Lower leg skin (tissue), 4 donors: ENCODE data around the gene AMOTL2. TPM values are rescaled to one million over a fixed set of nuclear protein-coding genes. Genes with fewer than 3 reads are reported as not detected.
A peak's percentile ranks its signal among the peaks of the same experiment; 100 is the strongest.

Source experiments
- DNase-seq, 2 donors: peaks; one replicate each; pipeline ENCODE4 v3.0.0-alpha.2; 2019; ENCODE audit warnings: low spot score in 2 of 2
- H3K4me3 ChIP-seq: fragments of 200-600 bp; sonication (generic); 2 replicates; pipeline ENCODE4 v1.5.1; 2017; ENCODE audit warnings: mild to moderate bottlenecking, low read depth; ENCODE audit not compliant: poor library complexity, severe bottlenecking
- CTCF ChIP-seq, 3 donors: fragments of 450-650 bp; IDR thresholded peaks; one replicate each; pipeline ENCODE4 v1.5.1; 2016; ENCODE audit warnings: antibody characterized with exemption in 3 of 3, mild to moderate bottlenecking in 3 of 3, moderate library complexity in 2 of 3
- POLR2A ChIP-seq, 2 donors: fragments of 450-650 bp; IDR thresholded peaks; one replicate each; pipeline ENCODE4 v1.6.1; 2016 to 2017; ENCODE audit warnings: antibody characterized with exemption in 2 of 2, mild to moderate bottlenecking in 1 of 2, moderate library complexity in 1 of 2
- WGBS, 2 donors: methylation state at CpG; one replicate each; pipeline ENCODE4 v1.1.5; 2018; 5-methylcytosine and 5-hydroxymethylcytosine counted together
- intact Hi-C: fragments of 100-400 bp; cut with DNase I; formaldehyde crosslinking; loops from one replicate; pipeline ENCODE4 v1.15.0; 2023; ENCODE audit warnings: low total_unique reads
- total RNA-seq, 4 donors: library from RNA; depleted of rRNA; stranded (reverse); fragments of >200 nt; gene quantifications; one replicate each; pipeline ENCODE4 v1.1.0, GENCODE V29; 2016

AMOTL2 gene
- total RNA-seq, 4 donors from 2014 or later = 97.1 to 151 (median 120) TPM

GRCh38 chr3:134375582-134376384 is 1.5 kb upstream of the AMOTL2 start:
- DNase-seq = peak in 1 of 2 donors; percentile 84
- WGBS, 2 donors = 85 to 93% methylated on average over 8 of the region's 8 CpGs
- intact Hi-C loops = loop anchor here (10.0 kb wide), 1 partner anchor 99 kb away; no protein-coding TSS in a partner anchor
- TF ChIP-seq CTCF (IDR thresholded peaks at IDR 0.05) (no peak), POLR2A (IDR thresholded peaks at IDR 0.05) (no peak)
- no peak overlapping the region for H3K4me3 ChIP-seq

GRCh38 chr3:134374791-134375581 is 739 bp upstream of the AMOTL2 start:
- intact Hi-C loops = loop anchor here (10.0 kb wide), 1 partner anchor 100 kb away; no protein-coding TSS in a partner anchor
- TF ChIP-seq CTCF (IDR thresholded peaks at IDR 0.05) (no peak), POLR2A (IDR thresholded peaks at IDR 0.05) (no peak)
- WGBS, 2 donors = 7% methylated on average over 27 to 30 of the region's 30 CpGs
- peak overlapping the region; percentile 79 for H3K4me3 ChIP-seq
- DNase-seq = peak in 1 of 2 donors; percentile 86

- TF ChIP-seq POLR2A (IDR thresholded peaks at IDR 0.05) = no peak
- no peak for TF ChIP-seq CTCF (IDR thresholded peaks at IDR 0.05)
- intact Hi-C loops = loop anchor here (10.0 kb wide), 1 partner anchor 101 kb away; no protein-coding TSS in a partner anchor
- 8 to 9% methylated on average over 47 to 51 of the region's 51 CpGs for WGBS, 2 donors
- peak overlapping the region; percentile 79 for H3K4me3 ChIP-seq
- DNase-seq = peak; percentile 85 to 96
These were observed 759 bp downstream of the AMOTL2 start for GRCh38 chr3:134373271-134374104.

GRCh38 chr3:134372396-134373270 is 1.6 kb downstream of the AMOTL2 start:
- WGBS, 2 donors = 22 to 36% methylated on average over 8 to 9 of the region's 9 CpGs
- peak overlapping the region; percentile 79 for H3K4me3 ChIP-seq
- TF ChIP-seq CTCF (IDR thresholded peaks at IDR 0.05) (no peak), POLR2A (IDR thresholded peaks at IDR 0.05) (no peak)
- intact Hi-C loops = loop anchor here (10.0 kb wide), 1 partner anchor 102 kb away; no protein-coding TSS in a partner anchor
- no peak for DNase-seq
